GM11168 (cell line): Measurements from ENCODE around the gene SLC25A21.
"Not testable (repeated sequence)": the region's sequence is repeated elsewhere in the genome, so short reads cannot be mapped to it uniquely, and the experiment has no call there.

ENCODE experiments used
- in situ Hi-C: fragments of 300-500 bp; cut with MboI; formaldehyde crosslinking; loops from one replicate; pipeline ENCODE4 v1.12.0; 2022; ENCODE audit warnings: low sequenced_read_pairs; ENCODE audit not compliant: unreplicated experiment

SLC25A21 gene

GRCh38 chr14:37187294-37187693 is 14.9 kb upstream of the SLC25A21 start:
- in situ Hi-C loops = no loop called here

GRCh38 chr14:37186865-37187264 is 14.5 kb upstream of the SLC25A21 start:
- in situ Hi-C loops = no loop called here

- in situ Hi-C loops = no loop called here
Measured at GRCh38 chr14:37185670-37186069, 13.3 kb upstream of the SLC25A21 start.

GRCh38 chr14:37184520-37184919 is 12.1 kb upstream of the SLC25A21 start:
- in situ Hi-C loops = not testable (repeated sequence)

GRCh38 chr14:37181441-37181840 is 9.0 kb upstream of the SLC25A21 start:
- in situ Hi-C loops = no loop called here

- in situ Hi-C loops = not testable (repeated sequence)
Measured at GRCh38 chr14:37180886-37181285, 8.5 kb upstream of the SLC25A21 start.

GRCh38 chr14:37179896-37180502 is 7.6 kb upstream of the SLC25A21 start:
- in situ Hi-C loops = no loop called here

- in situ Hi-C loops = no loop called here
Measured at GRCh38 chr14:37172936-37173614, 669 bp upstream of the SLC25A21 start.

- in situ Hi-C loops = no loop called here
Measured at GRCh38 chr14:37171678-37172023, 755 bp downstream of the SLC25A21 start.

- in situ Hi-C loops = no loop called here
Measured at GRCh38 chr14:37170993-37171392, 1.4 kb downstream of the SLC25A21 start.

- in situ Hi-C loops = no loop called here
Measured at GRCh38 chr14:37170237-37170636, 2.2 kb downstream of the SLC25A21 start.

- in situ Hi-C loops = no loop called here
Measured at GRCh38 chr14:37168721-37169120, 3.7 kb downstream of the SLC25A21 start.

GRCh38 chr14:37167151-37168047 is 5.0 kb downstream of the SLC25A21 start:
- in situ Hi-C loops = no loop called here

GRCh38 chr14:37165794-37166193 is 6.6 kb downstream of the SLC25A21 start:
- in situ Hi-C loops = no loop called here

GRCh38 chr14:37162307-37162706 is 10.1 kb downstream of the SLC25A21 start:
- in situ Hi-C loops = not testable (repeated sequence)

GRCh38 chr14:37157987-37158386 is 14.4 kb downstream of the SLC25A21 start:
- in situ Hi-C loops = no loop called here

- in situ Hi-C loops = no loop called here
Measured at GRCh38 chr14:37153483-37153882, 18.9 kb downstream of the SLC25A21 start.

GRCh38 chr14:37153005-37153404 is 19.4 kb downstream of the SLC25A21 start:
- in situ Hi-C loops = no loop called here

GRCh38 chr14:37150414-37150813 is 22.0 kb downstream of the SLC25A21 start:
- in situ Hi-C loops = no loop called here

- in situ Hi-C loops = no loop called here
Measured at GRCh38 chr14:37147310-37147880, 25.0 kb downstream of the SLC25A21 start.

GRCh38 chr14:37146438-37146837 is 26.0 kb downstream of the SLC25A21 start:
- in situ Hi-C loops = not testable (repeated sequence)
